CD1c-positive myeloid dendritic cell (primary cell): ENCODE measurements around the gene FMOD.

Experiments used
- DNase-seq: peaks from one replicate; pipeline ENCODE4 v3.0.0-alpha.2; 2016; ENCODE audit errors: extremely low spot score

FMOD gene

GRCh38 chr1:203351037-203351625 is at the start of gene FMOD:
TSS of gene FMOD (minus strand) at chr1:203351122. CDS start at chr1:203348270, 2,852 bp downstream.
- peak; percentile 4 for DNase-seq

- no peak for DNase-seq
Measured at GRCh38 chr1:203396595-203397194, 45.8 kb upstream of the FMOD start.

GRCh38 chr1:203395751-203396150 is 44.8 kb upstream of the FMOD start:
- DNase-seq: no peak

- no peak for DNase-seq
Measured at GRCh38 chr1:203390298-203390697, 39.4 kb upstream of the FMOD start.

GRCh38 chr1:203388683-203389082 is 37.8 kb upstream of the FMOD start:
- DNase-seq: no peak

GRCh38 chr1:203382026-203382425 is 31.1 kb upstream of the FMOD start:
- DNase-seq: no peak

- DNase-seq: peak; percentile 79
Measured at GRCh38 chr1:203381151-203381751, 30.3 kb upstream of the FMOD start.

- no peak for DNase-seq
Measured at GRCh38 chr1:203380420-203381150, 29.7 kb upstream of the FMOD start.

- DNase-seq: no peak
Measured at GRCh38 chr1:203379825-203380224, 28.9 kb upstream of the FMOD start.

- no peak for DNase-seq
Measured at GRCh38 chr1:203378556-203379245, 27.8 kb upstream of the FMOD start.

GRCh38 chr1:203373991-203374390 is 23.1 kb upstream of the FMOD start:
- DNase-seq: no peak

- DNase-seq: no peak
Measured at GRCh38 chr1:203373002-203373401, 22.1 kb upstream of the FMOD start.

GRCh38 chr1:203371288-203371687 is 20.4 kb upstream of the FMOD start:
- no peak for DNase-seq

GRCh38 chr1:203369666-203370065 is 18.7 kb upstream of the FMOD start:
- peak; percentile 52 for DNase-seq

- DNase-seq: peak; percentile 66
Measured at GRCh38 chr1:203368624-203369451, 17.9 kb upstream of the FMOD start.

GRCh38 chr1:203367057-203367456 is 16.1 kb upstream of the FMOD start:
- no peak for DNase-seq

GRCh38 chr1:203366476-203366875 is 15.6 kb upstream of the FMOD start:
- no peak for DNase-seq

GRCh38 chr1:203364806-203365205 is 13.9 kb upstream of the FMOD start:
- no peak for DNase-seq

GRCh38 chr1:203364094-203364801 is 13.3 kb upstream of the FMOD start:
- no peak for DNase-seq

GRCh38 chr1:203362720-203363025 is 11.8 kb upstream of the FMOD start:
- no peak for DNase-seq
